Measurements from ENCODE around the gene NME7. TPM values are rescaled to one million over a fixed set of nuclear protein-coding genes. Genes with fewer than 3 reads are reported as not detected.

NME7 gene
- polyA plus RNA-seq, 1 of the 3 experiments (the other 2 are of a cell fraction) = 13.7 TPM

DNA sequence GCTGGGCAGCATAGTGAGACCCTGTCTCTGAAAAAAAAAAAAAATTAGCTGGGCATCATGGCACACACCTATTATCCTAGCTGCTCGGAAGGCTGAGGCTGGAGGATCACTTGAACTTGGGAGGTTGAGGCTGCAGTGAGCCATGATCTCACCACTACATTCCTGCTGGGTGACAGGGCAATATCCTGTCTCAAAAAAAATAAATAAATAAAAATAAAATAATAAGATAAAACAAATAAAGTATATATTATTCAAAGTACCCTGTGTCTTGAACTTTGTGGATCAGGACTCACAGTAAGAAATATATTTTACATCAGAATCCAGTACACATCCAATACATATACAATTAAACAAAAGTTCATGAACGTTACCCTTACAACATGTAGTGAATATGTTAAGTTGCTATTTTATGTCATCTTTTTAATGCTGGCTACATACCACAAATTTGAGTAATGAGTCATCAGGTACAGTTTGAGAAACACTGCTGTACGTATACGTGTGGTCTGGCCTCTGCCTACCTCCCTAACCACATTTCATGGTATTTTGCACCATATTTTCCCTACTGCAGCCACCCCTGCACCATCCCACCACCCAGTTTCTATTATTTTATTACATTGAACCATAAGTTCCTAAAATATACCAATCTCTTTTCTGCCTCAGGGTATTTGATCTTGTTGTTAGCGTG, 4.4 kb downstream of the NME7 start:
- H3K27me3 ChIP-seq (ENCODE audit: insufficient read depth) = no peaks in the 10 kb centered on the region
- WGBS (ENCODE audit: low lambda C conversion rate) = 43% methylated on average over 5 of the region's 5 CpGs
- TF ChIP-seq USF1 (IDR thresholded peaks at IDR 0.05; ENCODE audit: borderline replicate concordance, low read depth) (no peak), CHD2 (IDR thresholded peaks at IDR 0.05; ENCODE audit: low read length, partially characterized antibody) (no peak), MEF2A (IDR thresholded peaks at IDR 0.05; ENCODE audit: borderline replicate concordance, low read depth) (no peak), REST (IDR thresholded peaks at IDR 0.05; ENCODE audit: low read depth, low read length) (no peak), MXI1 (IDR thresholded peaks at IDR 0.05; ENCODE audit: low read depth, low read length) (no peak), EZH2phosphoT487 (IDR thresholded peaks at IDR 0.05; ENCODE audit: borderline replicate concordance, low read depth) (no peak), FOXJ3 (CRISPR knock-in tag; IDR thresholded peaks at IDR 0.05) (no peak), RXRA (IDR thresholded peaks at IDR 0.05; ENCODE audit: borderline replicate concordance, low read depth) (no peak), EP300 (IDR thresholded peaks at IDR 0.05; ENCODE audit: borderline replicate concordance in 1 of 2, low read depth in 1 of 2, low read length in 1 of 2) (no peak), ELF1 (IDR thresholded peaks at IDR 0.05) (no peak), CTCF (IDR thresholded peaks at IDR 0.05) (no peak), JUND (IDR thresholded peaks at IDR 0.05) (peak; percentile 58), GATA2 (CRISPR knock-in tag; IDR thresholded peaks at IDR 0.05) (no peak), FOSL2 (IDR thresholded peaks at IDR 0.05; ENCODE audit: borderline replicate concordance, low read depth) (peak; percentile 57; the same call in 1 of the 2 replicates)
- TF ChIP-seq, protein P1, sequence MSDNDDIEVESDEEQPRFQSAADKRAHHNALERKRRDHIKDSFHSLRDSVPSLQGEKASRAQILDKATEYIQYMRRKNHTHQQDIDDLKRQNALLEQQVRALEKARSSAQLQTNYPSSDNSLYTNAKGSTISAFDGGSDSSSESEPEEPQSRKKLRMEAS (IDR thresholded peaks at IDR 0.05; ENCODE audit: low read depth) = no peak
- TF ChIP-seq, protein P2, sequence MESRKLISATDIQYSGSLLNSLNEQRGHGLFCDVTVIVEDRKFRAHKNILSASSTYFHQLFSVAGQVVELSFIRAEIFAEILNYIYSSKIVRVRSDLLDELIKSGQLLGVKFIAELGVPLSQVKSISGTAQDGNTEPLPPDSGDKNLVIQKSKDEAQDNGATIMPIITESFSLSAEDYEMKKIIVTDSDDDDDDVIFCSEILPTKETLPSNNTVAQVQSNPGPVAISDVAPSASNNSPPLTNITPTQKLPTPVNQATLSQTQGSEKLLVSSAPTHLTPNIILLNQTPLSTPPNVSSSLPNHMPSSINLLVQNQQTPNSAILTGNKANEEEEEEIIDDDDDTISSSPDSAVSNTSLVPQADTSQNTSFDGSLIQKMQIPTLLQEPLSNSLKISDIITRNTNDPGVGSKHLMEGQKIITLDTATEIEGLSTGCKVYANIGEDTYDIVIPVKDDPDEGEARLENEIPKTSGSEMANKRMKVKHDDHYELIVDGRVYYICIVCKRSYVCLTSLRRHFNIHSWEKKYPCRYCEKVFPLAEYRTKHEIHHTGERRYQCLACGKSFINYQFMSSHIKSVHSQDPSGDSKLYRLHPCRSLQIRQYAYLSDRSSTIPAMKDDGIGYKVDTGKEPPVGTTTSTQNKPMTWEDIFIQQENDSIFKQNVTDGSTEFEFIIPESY (IDR thresholded peaks at IDR 0.05; ENCODE audit: borderline replicate concordance, low read depth) = no peak
- peaks cover 77% of the 10 kb centered on the region for H3K79me2 ChIP-seq (ENCODE audit: insufficient read depth)
- no peak for DNase-seq
- H3K9ac ChIP-seq = peak overlapping the region; percentile 18; the same call in 1 of the 2 replicates
- H3K4me2 ChIP-seq = peak overlapping the region; percentile 35; the same call in 1 of the 2 replicates
- ChIA-PET CTCF (interaction anchor here (1.4 to 1.9 kb wide), 2 partner anchors 760 to 1020 kb away, joined by 5 to 6 read pairs; no protein-coding TSS in a partner anchor), POLR2A (no interaction called here)
- no peaks in the 10 kb centered on the region for H4K20me1 ChIP-seq (ENCODE audit: insufficient read depth)
- H3K4me1 ChIP-seq (ENCODE audit: control insufficient read depth in 1 of 2, insufficient read depth in 2 of 2, low read depth in 1 of 2, low read length in 1 of 2) = peaks cover 12 to 17% of the 10 kb centered on the region in 2 experiments; a peak in 3 of 4 replicates
- peak overlapping the region; percentile 11; the same call in 1 of the 2 replicates for H2AFZ ChIP-seq (ENCODE audit: low read depth)
- H3K36me3 ChIP-seq (replicated peaks in 1 of 2; ENCODE audit: control insufficient read depth in 1 of 2, insufficient read depth in 2 of 2, low read length in 1 of 2) = peaks cover 5 to 18% of the 10 kb centered on the region in 2 experiments
- H3K4me3 ChIP-seq (ENCODE audit: low read depth in 2 of 2, low read length in 1 of 2) = no peak overlapping the region
- no peaks in the 10 kb centered on the region for H3K9me3 ChIP-seq
- H3K9me2 ChIP-seq = no peaks in the 10 kb centered on the region
- peaks cover 12% of the 10 kb centered on the region for H3F3A ChIP-seq (replicated peaks; ENCODE audit: insufficient read depth)
- H3K27ac ChIP-seq (ENCODE audit: low read depth in 2 of 2, low read length in 1 of 2) = peak overlapping the region; percentile 64 to 77

Measured in SK-N-SH (cell line).